Cerebellar nuclear complex (tissue), 1 donor: ENCODE results near the gene CFAP46.
"Not testable (repeated sequence)": the region's sequence is repeated elsewhere in the genome, so short reads cannot be mapped to it uniquely, and the experiment has no call there.

Source experiments
- DNase-seq, 2 experiments: peaks; one replicate each; lab custom pipeline; 2025; lab: John Stamatoyannopoulos, UW

The CFAP46 gene

DNA sequence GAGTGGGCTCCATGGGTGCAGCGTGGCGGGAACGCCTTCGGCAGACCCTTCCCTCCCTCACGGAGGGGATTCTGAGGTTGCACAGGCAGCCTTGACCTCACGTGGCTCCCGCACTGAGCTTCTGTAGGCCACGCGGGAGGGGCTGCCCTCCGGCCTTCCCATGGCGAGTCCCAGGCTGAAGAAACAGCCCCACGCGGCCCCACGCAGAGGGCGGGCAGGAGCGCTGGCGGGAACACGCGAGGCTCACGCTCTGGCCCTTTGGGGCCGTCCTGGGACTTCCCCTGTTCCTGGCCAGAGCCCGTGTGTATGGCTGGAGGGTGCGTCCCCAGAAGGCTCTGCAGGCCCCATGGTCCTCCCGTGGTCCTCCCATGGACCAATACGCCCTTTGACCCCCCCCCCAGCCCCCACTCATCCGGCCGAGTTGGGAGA lies 134.7 kb downstream of the CFAP46 start:
- DNase-seq = no peak

GRCh38 chr10:132806561-132807003 lies 135.8 kb downstream of the CFAP46 start:
- no peak for DNase-seq

DNA sequence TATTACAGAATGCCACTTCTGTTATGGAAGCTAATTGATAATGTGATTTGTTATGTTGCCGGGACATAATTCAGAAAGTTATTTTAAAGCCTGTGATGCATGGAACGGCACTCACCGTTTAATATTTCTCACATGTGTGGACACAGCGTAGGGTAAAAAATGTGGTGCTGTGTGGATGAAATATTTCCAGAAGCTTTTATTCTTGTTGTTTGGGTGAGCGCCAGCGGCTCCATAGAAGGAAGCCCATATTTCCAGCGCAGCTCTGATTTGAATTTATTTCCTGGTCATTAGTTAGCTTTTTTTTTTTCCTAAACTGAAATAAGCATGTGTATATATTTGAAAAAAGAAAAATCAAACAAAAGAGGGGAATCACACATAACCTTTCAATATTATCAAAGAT lies 136.3 kb downstream of the CFAP46 start:
- DNase-seq = no peak

GRCh38 chr10:132805599-132805998 lies 136.8 kb downstream of the CFAP46 start:
- DNase-seq = no peak

DNA sequence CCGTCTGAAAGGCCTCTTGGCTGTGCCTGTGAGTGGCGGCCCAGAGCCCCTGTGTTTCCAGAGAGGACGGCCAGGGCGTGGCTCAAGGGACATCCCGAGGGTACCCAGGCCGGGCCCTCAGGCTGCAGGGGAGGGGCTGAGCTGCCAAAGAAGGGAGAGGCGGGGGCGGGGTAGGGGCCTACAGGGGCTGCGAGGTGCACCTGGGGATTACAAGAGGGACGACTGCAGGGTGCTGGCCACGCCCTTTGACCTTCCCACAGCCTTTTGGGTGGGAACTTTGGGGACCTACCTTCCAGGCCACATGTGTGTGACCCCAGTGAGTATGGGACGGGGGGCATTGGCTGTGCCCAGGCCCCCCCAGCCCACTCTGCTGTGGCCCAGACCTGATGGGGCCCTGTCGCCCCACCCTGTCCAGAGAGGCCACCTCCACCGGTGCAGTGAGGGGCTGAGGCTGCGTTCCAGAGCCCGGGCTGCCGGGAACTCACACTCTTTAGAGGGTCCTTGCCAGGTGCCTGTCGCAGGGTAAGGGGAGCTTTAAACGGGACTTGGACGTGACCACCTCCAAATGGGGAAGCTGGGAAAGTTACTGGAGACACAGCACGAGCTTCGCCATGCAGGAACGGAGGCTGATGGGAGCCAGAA lies 137.5 kb downstream of the CFAP46 start:
- DNase-seq = no peak

- DNase-seq = no peak
Measured at GRCh38 chr10:132804287-132804686, 138.1 kb downstream of the CFAP46 start.

DNA sequence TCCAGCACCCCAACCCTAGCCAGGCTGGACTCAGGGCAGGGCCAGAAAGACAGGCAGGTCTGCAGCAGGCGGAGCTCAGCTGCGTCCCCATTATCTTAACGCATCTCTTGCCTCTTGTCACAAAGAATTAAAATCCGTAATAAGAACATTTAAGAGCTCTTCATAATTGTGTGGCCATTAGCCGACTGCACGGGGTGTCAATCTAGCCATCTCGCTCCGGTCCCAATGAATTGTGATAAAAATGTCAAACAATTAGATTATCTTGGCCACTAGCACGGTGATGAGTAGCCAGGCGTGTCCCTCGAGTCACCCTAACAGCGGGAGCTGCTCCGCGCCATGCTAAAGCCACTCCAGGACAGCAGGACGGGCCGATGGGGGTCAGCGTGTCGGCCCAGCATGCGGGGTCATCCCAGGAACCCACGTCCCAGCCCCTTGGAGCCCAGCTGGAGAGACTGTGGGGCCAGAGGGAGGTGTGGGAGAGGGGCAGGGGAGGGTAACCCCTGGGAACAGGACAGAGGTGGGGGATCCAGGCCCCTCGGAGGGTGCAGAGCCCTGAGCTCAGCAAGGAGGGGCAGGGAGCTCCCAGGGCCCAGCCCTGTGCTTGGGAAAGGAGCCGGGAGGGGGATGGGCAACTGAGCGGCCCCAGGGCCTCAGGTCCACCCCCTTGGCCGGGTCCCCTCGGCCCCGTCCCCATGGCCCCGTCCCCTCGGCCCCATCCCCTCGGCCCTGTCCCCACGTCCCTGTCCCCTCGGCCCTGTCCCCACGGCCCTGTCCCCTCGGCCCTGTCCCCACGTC lies 138.8 kb downstream of the CFAP46 start:
- DNase-seq = no peak

GRCh38 chr10:132802694-132803320 lies 139.6 kb downstream of the CFAP46 start:
- DNase-seq = no peak

- DNase-seq = no peak
Measured at GRCh38 chr10:132802048-132802447, 140.3 kb downstream of the CFAP46 start.

- no peak for DNase-seq
Measured at GRCh38 chr10:132799865-132800264, 142.5 kb downstream of the CFAP46 start.

DNA sequence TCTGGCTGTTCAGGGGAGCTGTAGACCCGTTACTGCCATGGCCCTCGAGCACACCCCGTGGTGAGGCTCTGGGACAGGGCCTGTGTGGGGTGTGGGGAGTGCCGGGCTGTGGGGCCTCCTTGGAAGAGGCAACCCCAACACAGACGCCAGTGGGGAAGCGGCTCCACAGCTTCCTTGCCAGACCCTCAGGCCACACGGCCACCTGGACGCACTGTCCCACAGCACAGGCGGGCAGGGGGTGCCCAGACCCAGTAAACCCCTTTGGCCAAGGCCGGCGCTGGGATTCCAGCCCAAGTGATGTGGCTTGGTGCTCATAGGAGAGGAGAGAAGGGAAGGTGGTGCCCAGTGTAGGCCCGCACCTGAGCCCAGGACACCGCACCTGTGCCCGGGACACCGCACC lies 143.5 kb downstream of the CFAP46 start:
- no peak for DNase-seq

GRCh38 chr10:132798403-132798802 lies 144.0 kb downstream of the CFAP46 start:
- DNase-seq = no peak

- not testable (repeated sequence) for DNase-seq
Measured at GRCh38 chr10:132797986-132798385, 144.4 kb downstream of the CFAP46 start.

GRCh38 chr10:132796846-132797245 lies 145.5 kb downstream of the CFAP46 start:
- DNase-seq = no peak

GRCh38 chr10:132793871-132794849 lies 148.2 kb downstream of the CFAP46 start:
- DNase-seq = no peak

DNA sequence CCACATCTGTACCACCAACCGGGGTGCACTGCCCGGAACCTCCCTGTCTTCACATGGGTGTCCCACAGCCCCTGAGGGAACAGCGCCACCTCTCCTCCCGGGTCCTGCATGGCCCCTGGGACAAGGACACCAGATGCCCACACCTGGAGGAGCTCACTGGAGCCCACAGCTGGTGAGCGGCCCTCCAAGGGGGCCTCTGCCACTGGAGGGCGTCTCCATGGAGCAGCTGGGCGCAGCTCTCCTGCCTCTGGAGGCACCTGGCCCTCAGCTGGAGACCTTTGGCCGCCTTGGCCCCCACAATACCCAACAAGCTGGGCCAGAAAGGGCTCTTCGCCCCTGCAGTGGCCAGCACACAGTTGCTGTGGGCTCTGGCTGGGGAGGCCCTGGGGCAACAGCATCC lies 149.2 kb downstream of the CFAP46 start:
- DNase-seq = no peak

DNA sequence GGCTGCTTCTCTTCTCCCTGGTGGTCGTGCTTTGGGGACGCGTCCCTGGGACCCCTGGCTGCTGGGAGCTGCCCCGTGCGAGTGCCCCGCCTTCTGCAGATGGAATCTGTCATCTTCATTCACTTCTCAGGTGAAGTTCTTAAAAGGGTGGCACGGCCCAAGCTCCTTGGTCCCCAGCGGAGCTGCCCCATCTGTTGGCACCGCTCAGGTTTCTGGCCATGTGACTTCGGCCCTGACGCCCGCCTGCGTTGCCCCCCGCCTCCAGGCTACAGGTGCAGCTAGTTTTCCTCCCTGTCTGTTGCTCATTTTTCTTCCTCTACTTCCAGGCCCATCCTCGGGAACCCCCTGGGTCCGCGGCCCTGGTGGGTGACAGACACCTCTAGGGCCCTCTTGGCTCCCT lies 149.6 kb downstream of the CFAP46 start:
- DNase-seq = no peak

GRCh38 chr10:132792099-132792498 lies 150.3 kb downstream of the CFAP46 start:
- DNase-seq = not testable (repeated sequence)

DNA sequence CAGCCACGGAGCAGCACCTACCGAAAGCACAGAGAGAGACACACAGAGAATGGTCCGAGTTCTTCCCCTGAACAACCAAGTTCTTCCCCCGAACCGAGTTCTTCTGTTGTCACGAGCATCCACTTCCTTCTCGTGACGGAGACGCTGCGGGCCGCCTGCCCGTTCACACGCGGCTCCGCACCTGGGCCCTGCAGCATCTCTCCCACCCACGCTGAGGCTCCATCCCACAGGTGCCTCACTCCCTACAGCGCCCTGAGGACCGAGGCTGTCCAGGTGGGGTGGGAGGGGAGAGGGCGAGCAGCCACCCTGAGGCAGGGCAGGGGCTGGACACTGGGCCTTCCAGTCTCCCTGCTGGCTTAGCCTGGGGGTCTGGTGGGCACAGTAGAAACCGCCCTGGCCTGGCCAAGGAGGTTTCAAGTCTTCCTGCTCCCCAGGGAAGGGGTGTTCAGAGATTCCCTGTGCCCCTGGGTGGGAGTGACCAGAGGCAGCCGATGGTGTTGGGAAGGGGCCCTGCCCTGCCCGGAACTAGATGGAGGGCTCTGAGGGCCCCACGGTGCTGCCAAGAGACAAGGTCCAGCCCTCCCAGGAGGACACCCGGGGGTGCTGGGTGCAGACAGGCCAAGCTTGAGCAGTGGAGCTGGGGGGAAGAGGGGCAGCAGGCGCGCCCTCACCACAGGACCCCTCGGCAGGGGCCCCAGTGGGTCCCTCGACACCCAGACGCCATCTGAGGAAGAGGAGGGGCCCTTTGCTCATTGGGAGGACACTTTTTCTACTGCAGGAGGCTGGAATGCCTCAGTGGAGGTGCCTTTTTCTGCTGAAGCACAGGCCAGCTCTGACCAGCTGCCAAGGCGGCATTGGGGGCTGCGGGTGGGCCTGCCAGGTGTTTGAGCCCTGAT lies 151.2 kb downstream of the CFAP46 start:
- no peak for DNase-seq

GRCh38 chr10:132790470-132790869 lies 151.9 kb downstream of the CFAP46 start:
- DNase-seq = no peak

DNA sequence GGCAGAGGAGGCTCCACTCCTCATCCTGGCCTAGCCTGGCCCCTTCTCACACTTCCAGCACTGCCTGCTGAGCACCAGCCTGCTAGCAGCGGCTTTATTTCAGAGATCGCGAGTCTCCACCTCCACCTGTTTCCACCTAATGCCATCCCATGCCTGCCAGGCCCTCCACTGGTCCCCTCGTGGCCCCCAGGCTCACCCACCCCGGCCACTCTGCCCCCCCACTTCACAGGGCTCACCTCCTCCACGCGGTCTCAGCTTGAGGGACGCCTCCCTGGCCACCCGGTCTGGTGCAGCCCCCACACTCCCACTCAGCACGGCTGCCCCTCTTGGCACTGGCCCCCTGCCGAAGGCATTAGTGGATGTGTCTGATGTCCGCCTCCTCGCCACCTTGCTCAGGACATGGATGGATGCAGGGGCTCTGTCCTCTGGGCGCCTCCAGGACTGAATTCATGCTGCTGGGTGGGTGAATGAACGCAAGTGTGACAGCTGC lies 152.7 kb downstream of the CFAP46 start:
- DNase-seq = no peak
